Coronary artery (tissue), 2 donors: ENCODE results near the gene NOM1.

Experiments used
- DNase-seq: peaks from one replicate; pipeline ENCODE4 v3.0.0-alpha.2; 2017; ENCODE audit warnings: low spot score
- H3K27ac ChIP-seq, 2 donors: fragments of 200-600 bp; sonication (generic); one replicate each; pipeline ENCODE4 v1.5.1; 2016 to 2019
- H3K4me3 ChIP-seq: fragments of 200-600 bp; sonication (generic); 2 replicates; pipeline ENCODE4 v1.5.1; 2016; ENCODE audit warnings: mild to moderate bottlenecking, moderate library complexity
- TF ChIP-seq, protein P1 (sequence below): fragments of 200-600 bp; sonication (generic); IDR thresholded peaks from one replicate; pipeline ENCODE4 v1.5.1; 2019; ENCODE audit warnings: antibody characterized with exemption

The NOM1 gene

DNA sequence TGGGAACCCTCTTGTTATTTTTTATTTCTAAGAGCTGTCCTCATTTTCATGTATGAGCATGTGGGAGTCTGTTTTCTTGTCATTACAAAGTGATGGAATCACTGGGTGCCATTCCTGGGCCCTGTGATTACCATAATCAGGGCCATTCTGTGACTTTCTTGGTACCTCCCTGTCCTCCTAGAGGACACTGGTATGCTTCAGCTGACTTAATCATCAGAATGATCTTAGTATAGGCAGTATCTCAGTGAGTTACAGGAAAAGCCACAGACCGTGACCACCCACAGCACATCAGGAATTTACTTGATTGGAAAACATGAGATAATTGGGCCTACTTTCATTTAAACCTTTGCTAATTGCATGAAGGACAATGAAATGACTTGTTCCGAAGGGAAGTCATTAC, 7.2 kb downstream of the NOM1 start:
- DNase-seq, result no peak
- no peak overlapping the region for H3K4me3 ChIP-seq
- no peak overlapping the region for H3K27ac ChIP-seq
- TF ChIP-seq, protein P1, sequence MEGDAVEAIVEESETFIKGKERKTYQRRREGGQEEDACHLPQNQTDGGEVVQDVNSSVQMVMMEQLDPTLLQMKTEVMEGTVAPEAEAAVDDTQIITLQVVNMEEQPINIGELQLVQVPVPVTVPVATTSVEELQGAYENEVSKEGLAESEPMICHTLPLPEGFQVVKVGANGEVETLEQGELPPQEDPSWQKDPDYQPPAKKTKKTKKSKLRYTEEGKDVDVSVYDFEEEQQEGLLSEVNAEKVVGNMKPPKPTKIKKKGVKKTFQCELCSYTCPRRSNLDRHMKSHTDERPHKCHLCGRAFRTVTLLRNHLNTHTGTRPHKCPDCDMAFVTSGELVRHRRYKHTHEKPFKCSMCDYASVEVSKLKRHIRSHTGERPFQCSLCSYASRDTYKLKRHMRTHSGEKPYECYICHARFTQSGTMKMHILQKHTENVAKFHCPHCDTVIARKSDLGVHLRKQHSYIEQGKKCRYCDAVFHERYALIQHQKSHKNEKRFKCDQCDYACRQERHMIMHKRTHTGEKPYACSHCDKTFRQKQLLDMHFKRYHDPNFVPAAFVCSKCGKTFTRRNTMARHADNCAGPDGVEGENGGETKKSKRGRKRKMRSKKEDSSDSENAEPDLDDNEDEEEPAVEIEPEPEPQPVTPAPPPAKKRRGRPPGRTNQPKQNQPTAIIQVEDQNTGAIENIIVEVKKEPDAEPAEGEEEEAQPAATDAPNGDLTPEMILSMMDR, result no peak

DNA sequence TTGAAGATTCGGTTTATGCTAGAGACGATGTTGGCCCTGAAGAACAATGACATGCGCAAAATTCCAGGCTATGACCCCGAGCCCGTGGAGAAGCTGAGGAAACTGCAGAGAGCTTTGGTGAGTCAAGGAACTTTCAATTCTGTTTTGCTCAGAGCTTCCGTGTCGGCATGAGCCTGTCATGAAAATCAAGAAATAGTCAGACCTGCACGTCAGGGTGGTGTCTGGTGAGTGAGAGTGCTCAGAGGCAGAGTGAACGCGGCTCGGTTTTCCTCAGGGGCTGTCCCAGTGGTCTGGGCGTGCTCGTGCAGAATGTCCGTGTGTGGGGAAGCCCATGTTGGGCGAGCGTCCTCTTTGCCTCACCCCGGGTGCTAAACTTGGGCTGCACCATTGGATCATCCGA, 12.6 kb downstream of the NOM1 start:
- H3K4me3 ChIP-seq, result no peak overlapping the region
- H3K27ac ChIP-seq, result no peak overlapping the region
- TF ChIP-seq, protein P1, result no peak
- DNase-seq, result no peak

DNA sequence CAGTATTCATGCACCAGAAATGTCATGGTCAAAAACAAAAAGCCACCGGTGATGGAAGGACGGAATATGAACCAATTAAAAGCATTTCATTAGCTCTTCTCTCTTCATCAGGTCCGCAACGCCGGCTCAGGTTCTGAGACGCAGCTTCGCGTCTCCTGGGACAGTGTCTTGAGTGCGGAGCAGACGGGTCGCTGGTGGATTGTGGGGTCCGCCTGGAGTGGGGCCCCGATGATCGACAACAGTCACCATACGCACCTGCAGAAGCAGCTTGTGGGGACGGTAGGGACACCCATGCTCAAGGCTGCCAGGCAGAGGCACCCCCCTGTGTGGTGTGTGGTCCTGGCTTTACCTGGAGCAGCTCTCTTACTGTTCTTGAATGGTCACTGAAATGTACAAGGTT, 13.4 kb downstream of the NOM1 start:
- DNase-seq, result no peak
- Histone ChIP-seq H3K4me3 (no peak overlapping the region), H3K27ac (no peak overlapping the region)
- TF ChIP-seq, protein P1, result no peak

DNA sequence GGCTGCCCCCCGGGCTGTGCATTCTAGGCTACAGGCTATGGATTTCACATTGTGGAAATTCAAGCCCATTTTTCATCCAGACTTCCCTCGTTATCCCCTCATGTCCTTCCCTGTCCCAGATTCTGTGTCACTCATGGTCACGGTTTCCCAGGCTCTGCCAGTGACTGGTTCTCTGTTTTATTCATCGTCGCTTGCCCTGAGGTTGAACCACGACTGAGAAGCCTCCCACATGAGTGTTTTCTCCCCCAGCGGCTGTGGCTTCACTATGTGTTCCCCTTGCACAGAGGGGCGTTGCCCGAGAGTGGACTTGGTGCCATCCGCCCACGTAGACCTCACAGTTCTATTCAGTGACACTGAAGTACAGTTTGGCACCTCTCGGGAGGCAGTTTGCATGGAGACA, 14.0 kb downstream of the NOM1 start:
- no peak for DNase-seq
- no peak overlapping the region for H3K27ac ChIP-seq
- TF ChIP-seq, protein P1, result no peak
- H3K4me3 ChIP-seq, result no peak overlapping the region

DNA sequence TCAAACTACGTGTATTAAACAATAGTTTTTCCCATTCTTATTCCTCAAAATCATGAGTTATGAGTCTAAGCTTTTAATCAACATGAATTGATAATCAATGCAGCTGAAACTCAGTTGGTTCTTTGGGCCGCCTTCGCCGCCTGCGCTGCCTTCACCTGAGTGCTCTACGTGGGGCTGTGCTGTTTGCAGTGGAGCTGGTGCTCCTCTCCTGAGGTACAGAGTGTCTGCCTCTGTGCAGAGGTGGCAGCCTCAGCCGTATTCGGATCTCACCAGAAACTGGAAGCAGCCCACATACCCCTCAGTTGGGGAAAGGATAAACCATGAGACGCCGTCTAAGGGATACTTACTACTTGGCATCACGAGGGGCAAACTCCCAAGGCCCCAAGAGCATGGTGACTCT, 15.5 kb downstream of the NOM1 start:
- no peak for DNase-seq
- TF ChIP-seq, protein P1, result no peak
- Histone ChIP-seq H3K27ac (no peak overlapping the region), H3K4me3 (no peak overlapping the region)

DNA sequence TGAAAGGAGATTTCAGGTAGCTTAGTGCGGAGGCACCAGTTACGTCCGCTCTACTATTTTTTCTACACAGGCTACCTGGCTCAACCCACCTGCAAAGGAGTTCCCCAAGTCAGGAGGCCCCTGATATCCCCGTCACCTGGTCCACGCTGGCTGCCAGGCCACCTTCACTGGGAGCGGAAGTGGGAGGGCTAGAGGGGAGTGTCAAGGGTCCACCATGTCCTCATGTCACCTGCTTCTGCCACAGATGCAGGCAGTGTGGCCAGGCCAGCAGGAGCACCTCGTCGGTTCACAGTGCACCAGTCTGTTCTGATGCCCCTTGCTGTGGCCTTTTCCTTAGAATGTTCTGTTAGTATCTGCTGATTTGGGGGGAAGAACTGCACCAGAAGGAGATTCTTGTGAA, 16.9 kb downstream of the NOM1 start:
- TF ChIP-seq, protein P1, result no peak
- no peak for DNase-seq
- Histone ChIP-seq H3K27ac (no peak overlapping the region), H3K4me3 (no peak overlapping the region)

DNA sequence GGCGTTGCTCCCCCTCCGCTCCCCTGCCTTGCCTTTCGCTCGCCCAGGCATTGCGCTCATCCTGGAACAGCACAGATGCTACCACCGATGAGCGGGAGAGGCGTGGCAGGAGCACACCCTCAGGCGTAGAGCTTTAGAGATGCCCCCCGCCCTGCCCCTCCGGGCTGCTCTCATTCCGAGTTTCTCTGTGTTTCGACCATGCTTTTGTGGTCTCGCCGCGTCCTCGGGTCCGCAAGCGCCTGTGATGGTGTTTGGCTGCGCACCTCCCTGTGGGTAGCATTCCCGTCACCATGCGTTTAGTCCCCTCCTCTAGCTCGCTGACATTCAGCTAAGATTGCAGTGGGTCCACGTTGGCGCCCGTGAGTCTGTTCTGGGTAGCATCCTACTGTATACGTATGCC, 18.7 kb downstream of the NOM1 start:
- Histone ChIP-seq H3K27ac (no peak overlapping the region), H3K4me3 (no peak overlapping the region)
- DNase-seq, result no peak
- TF ChIP-seq, protein P1, result no peak
